Sigmoid colon (tissue), 7 donors: ENCODE results near the gene CHP1. TPM values are rescaled to one million over a fixed set of nuclear protein-coding genes. Genes with fewer than 3 reads are reported as not detected.

ENCODE experiments used
- DNase-seq: peaks from one replicate; pipeline ENCODE4 v3.0.0-alpha.2; 2019
- H3K27ac ChIP-seq, 4 donors: fragments of 200-600 bp; sonication (generic); one replicate each; pipeline ENCODE4 v1.5.1; 2016 to 2019; ENCODE audit warnings: mild to moderate bottlenecking in 1 of 4
- H3K27me3 ChIP-seq, 3 donors: fragments of 200-600 bp; sonication (generic); one replicate each; pipeline ENCODE4 v1.5.1; 2019; ENCODE audit warnings: mild to moderate bottlenecking in 1 of 3
- H3K36me3 ChIP-seq, 4 donors: fragments of 200-600 bp; sonication (generic); one replicate each; pipeline ENCODE4 v1.5.1; 2016 to 2019
- H3K4me1 ChIP-seq, 4 donors: fragments of 200-600 bp; sonication (generic); one replicate each; pipeline ENCODE4 v1.5.1; 2017 to 2019
- H3K4me3 ChIP-seq, 4 donors: fragments of 200-600 bp; sonication (generic); one replicate each; pipeline ENCODE4 v1.5.1; 2017 to 2019; ENCODE audit warnings: mild to moderate bottlenecking in 2 of 4, moderate library complexity in 1 of 4
- H3K9me3 ChIP-seq, 4 donors: fragments of 200-600 bp in 3 of 4; sonication (generic) in 3 of 4; one replicate each; pipeline versions ENCODE4 v1.5.1 to v1.6.1; 2013 to 2019
- EP300 ChIP-seq, 4 donors: sonication (generic); formaldehyde crosslinking; IDR thresholded peaks; one replicate each; pipeline ENCODE4 v1.6.1; 2017; ENCODE audit warnings: antibody characterized with exemption in 4 of 4
- POLR2A ChIP-seq, 2 donors: fragments of 450-650 bp; IDR thresholded peaks; one replicate each; pipeline ENCODE4 v1.6.1; 2016; ENCODE audit warnings: antibody characterized with exemption in 2 of 2, mild to moderate bottlenecking in 2 of 2, moderate library complexity in 2 of 2
- POLR2AphosphoS5 ChIP-seq, 4 donors: sonication (generic); formaldehyde crosslinking; IDR thresholded peaks; one replicate each; pipeline ENCODE4 v1.6.1; 2017; ENCODE audit warnings: antibody characterized with exemption in 4 of 4
- WGBS, 2 donors: extraction: QIAGEN DNeasy Blood & Tissue Kit; methylation state at CpG; one replicate each; pipeline ENCODE4 v1.1.7; 2013; 5-methylcytosine and 5-hydroxymethylcytosine counted together
- intact Hi-C: fragments of 100-400 bp; cut with DNase I; formaldehyde crosslinking; loops from one replicate; pipeline ENCODE4 v1.15.1; 2023
- polyA plus RNA-seq, 3 donors: library from polyadenylated mRNA; stranded (reverse); fragments of 200-250 nt; gene quantifications; one replicate each; pipeline ENCODE4 v1.2.3, GENCODE V29; 2013
- total RNA-seq, 4 donors: library from RNA; depleted of rRNA; stranded (reverse); fragments of >200 nt; gene quantifications; one replicate each; pipeline ENCODE4 v1.1.0, GENCODE V29; 2016
- TF ChIP-seq, protein P1 (sequence below), 4 experiments: fragments of 450-650 bp in 3 of 4; fragments of 200-600 bp in 1 of 4; IDR thresholded peaks; one replicate each; pipeline ENCODE4 v1.5.1; 2016 to 2019; ENCODE audit warnings: antibody characterized with exemption in 4 of 4, mild to moderate bottlenecking in 3 of 4, moderate library complexity in 2 of 4
- donor health status: healthy with polysubstance abuse.
- donor health status: Bipolar disorder and iron deficiency.
- donor health status: healthy.

Gene CHP1
- total RNA-seq = 100 to 1,000 TPM; 101 to 118 (median 105) TPM
- polyA plus RNA-seq = 100 to 1,000 TPM; 126 to 270 (median 152) TPM

DNA sequence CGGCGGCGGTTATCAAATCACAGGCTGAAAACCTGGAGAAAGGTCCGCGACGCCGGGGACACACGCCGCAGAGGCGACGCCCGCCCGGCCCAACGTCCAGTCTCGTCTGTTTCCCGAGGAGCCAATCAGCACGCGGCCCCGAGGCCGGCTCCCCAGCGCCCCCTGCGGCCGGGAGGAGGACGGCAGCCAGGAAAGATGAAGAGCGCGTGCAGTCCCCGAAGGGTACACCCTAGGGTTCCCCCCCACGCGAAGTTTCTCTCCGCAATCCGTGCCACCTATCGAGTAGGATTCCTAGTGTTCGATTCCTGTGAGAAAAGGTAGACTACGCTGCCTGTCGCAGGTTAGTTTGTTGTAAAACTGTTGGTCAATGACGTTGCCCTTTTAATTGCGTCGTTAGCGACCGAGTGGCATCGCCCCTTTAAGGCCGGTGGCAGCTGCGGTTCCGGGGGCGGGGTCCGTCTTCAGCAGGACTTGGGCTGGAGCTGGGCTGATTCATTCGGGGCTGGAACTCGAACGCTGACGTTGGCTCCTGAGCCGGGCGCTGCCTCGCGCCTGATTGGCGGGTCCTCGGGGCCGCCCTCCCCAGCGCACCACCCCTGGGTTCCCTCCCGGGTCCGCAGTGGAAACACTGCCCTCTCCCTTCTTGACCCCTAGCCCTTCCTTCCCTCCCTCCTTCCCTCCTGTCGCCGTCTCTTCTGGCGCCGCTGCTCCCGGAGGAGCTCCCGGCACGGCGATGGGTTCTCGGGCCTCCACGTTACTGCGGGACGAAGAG is at the start of gene CHP1, which contains the start of gene EXD1:
Gene CHP1 (plus strand): TSS at position 619 of the 772 bp plus-strand sequence. CDS start 115 bp downstream, at position 734.
Gene EXD1 (minus strand): TSS at position 108 of the 772 bp plus-strand sequence. CDS start 4,182 bp downstream, outside the sequence.
- intact Hi-C loops = loop anchor here (1.0 to 5.0 kb wide), 3 partner anchors 53 to 274 kb away; partner anchors contain the start of gene INO80
- peak within 1 kb of the TSS; percentile 75 to 78 (median 78) for H3K4me3 ChIP-seq
- TF ChIP-seq POLR2AphosphoS5 (IDR thresholded peaks at IDR 0.05) (peak; percentile 91 to 95 (median 93)), EP300 (IDR thresholded peaks at IDR 0.05) (peak in 2 of 4 donors; percentile 6 to 37), POLR2A (IDR thresholded peaks at IDR 0.05) (peak; percentile 85 to 86)
- TF ChIP-seq, protein P1, sequence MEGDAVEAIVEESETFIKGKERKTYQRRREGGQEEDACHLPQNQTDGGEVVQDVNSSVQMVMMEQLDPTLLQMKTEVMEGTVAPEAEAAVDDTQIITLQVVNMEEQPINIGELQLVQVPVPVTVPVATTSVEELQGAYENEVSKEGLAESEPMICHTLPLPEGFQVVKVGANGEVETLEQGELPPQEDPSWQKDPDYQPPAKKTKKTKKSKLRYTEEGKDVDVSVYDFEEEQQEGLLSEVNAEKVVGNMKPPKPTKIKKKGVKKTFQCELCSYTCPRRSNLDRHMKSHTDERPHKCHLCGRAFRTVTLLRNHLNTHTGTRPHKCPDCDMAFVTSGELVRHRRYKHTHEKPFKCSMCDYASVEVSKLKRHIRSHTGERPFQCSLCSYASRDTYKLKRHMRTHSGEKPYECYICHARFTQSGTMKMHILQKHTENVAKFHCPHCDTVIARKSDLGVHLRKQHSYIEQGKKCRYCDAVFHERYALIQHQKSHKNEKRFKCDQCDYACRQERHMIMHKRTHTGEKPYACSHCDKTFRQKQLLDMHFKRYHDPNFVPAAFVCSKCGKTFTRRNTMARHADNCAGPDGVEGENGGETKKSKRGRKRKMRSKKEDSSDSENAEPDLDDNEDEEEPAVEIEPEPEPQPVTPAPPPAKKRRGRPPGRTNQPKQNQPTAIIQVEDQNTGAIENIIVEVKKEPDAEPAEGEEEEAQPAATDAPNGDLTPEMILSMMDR (IDR thresholded peaks at IDR 0.05) = peak; percentile 90 to 98 (median 96)
- peak; percentile 99 for DNase-seq
- no peaks in the 10 kb centered on the region for H3K27me3 ChIP-seq
- 0 to 1% methylated on average over 72 of the region's 72 CpGs for WGBS, 2 donors
- peaks cover 0 to 32% (median 30%) of the 10 kb centered on the region in 4 donors for H3K4me1 ChIP-seq
- no peaks in the 10 kb centered on the region for H3K36me3 ChIP-seq
- H3K27ac ChIP-seq = peak within 1 kb of the TSS; percentile 91 to 93 (median 91)
- H3K9me3 ChIP-seq = no peaks in the 10 kb centered on the region

DNA sequence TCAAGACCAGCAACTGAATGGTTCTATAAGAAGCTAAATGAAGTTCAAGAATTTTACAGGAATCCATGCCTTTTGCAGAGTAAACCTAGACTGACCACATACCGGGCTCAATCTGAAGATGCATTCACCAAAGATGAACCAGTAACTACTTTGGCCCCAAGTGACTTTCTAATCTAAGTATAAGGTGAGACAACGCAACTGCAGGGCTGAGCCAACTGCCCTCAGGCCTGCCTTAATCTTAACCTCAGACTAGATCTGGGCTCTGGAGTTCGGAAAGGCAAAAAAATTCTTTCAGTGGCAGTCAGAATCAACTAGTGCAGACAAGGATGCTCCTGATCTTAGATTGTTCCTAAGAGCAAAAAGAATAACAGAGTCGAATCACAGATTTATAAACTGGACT is 48.8 kb upstream of the CHP1 start:
- H3K4me1 ChIP-seq = no peaks in the 10 kb centered on the region
- 52 to 66% methylated on average over 4 of the region's 4 CpGs for WGBS, 2 donors
- intact Hi-C loops = loop anchor here (10.0 kb wide), 1 partner anchor 157 kb away; no protein-coding TSS in a partner anchor
- no peaks in the 10 kb centered on the region for H3K36me3 ChIP-seq
- H3K27me3 ChIP-seq = no peaks in the 10 kb centered on the region
- H3K4me3 ChIP-seq = no peak overlapping the region
- DNase-seq = no peak
- TF ChIP-seq POLR2A (IDR thresholded peaks at IDR 0.05) = no peak
- TF ChIP-seq, protein P1 (IDR thresholded peaks at IDR 0.05) = no peak
- H3K27ac ChIP-seq = no peak overlapping the region
- no peaks in the 10 kb centered on the region for H3K9me3 ChIP-seq

DNA sequence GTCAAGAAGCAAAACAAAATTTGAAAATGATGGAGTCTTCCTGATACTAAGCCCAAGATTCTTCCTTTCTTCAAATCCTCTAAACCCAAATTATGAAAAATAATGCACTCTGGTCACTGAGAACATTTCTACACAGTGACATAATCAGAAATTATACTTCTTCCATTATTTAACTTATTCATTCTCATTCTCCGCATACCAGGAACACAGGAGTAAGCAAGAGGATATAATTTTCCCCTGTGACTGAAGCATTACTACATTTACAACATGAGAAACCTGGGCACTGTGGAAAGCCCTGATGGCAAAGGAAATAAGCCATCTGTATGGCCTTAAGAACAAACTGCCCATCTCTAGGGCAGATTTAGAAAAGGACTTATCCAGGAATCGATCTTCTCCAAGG is 47.5 kb upstream of the CHP1 start:
- no peaks in the 10 kb centered on the region for H3K27me3 ChIP-seq
- WGBS, 2 donors = 71 to 86% methylated on average over 2 of the region's 2 CpGs
- intact Hi-C loops = loop anchor here (10.0 kb wide), 1 partner anchor 159 kb away; no protein-coding TSS in a partner anchor
- no peak for TF ChIP-seq POLR2A (IDR thresholded peaks at IDR 0.05)
- TF ChIP-seq POLR2AphosphoS5 (IDR thresholded peaks at IDR 0.05) = no peak
- TF ChIP-seq, protein P1 (IDR thresholded peaks at IDR 0.05) = no peak
- no peak for TF ChIP-seq EP300 (IDR thresholded peaks at IDR 0.05)
- no peaks in the 10 kb centered on the region for H3K9me3 ChIP-seq
- H3K4me1 ChIP-seq = no peaks in the 10 kb centered on the region
- no peak for DNase-seq
- H3K36me3 ChIP-seq = no peaks in the 10 kb centered on the region
- no peak overlapping the region for H3K27ac ChIP-seq
- no peak overlapping the region for H3K4me3 ChIP-seq

DNA sequence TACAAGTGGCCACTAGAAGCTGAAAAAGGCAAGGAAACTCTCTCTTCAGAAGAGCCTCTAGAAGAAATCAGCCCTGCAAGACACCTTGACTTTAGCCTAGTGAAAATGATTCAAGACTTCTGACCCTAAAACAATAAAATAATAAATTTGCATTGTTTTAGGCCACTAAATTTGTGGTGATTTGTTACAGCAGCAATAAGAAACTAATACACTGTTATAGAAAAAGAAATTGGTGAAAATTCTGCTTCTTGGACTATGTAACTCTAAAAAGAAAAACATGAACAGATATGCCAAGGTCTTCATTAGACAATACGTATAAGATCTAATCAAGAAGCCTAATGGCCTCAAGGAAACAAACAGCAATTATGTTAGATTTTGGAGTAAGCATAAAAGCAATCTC is 36.6 kb upstream of the CHP1 start:
- 94 to 96% methylated on average over 1 of the region's 1 CpG for WGBS, 2 donors

More for the DNA sequence above, 36.6 kb upstream of the CHP1 start:
- peaks cover 0 to 6% (median 0%) of the 10 kb centered on the region in 4 donors for H3K4me1 ChIP-seq
- intact Hi-C loops = no loop called here
- H3K27me3 ChIP-seq = no peaks in the 10 kb centered on the region
- no peaks in the 10 kb centered on the region for H3K36me3 ChIP-seq
- no peak for TF ChIP-seq EP300 (IDR thresholded peaks at IDR 0.05)
- no peak for TF ChIP-seq POLR2A (IDR thresholded peaks at IDR 0.05)
- TF ChIP-seq, protein P1 (IDR thresholded peaks at IDR 0.05) = no peak
- TF ChIP-seq POLR2AphosphoS5 (IDR thresholded peaks at IDR 0.05) = no peak
- H3K9me3 ChIP-seq = no peaks in the 10 kb centered on the region
- DNase-seq = no peak
- H3K4me3 ChIP-seq = no peak overlapping the region
- no peak overlapping the region for H3K27ac ChIP-seq
